HG03060 (cell line): ENCODE data around the gene MYO15B.

Experiments
- ATAC-seq: cut with Tn5 transposase; IDR thresholded peaks from one replicate; pipeline ENCODE4 v1.9.1; 2021; ENCODE audit warnings: low read depth, moderate number of reproducible peaks; ENCODE audit not compliant: unreplicated experiment

Gene MYO15B

GRCh38 chr17:75621489-75621888 is 33.9 kb downstream of the MYO15B start:
- no peak for ATAC-seq

GRCh38 chr17:75622076-75622475 is 34.5 kb downstream of the MYO15B start:
- ATAC-seq: no peak

GRCh38 chr17:75622771-75623273 is 35.2 kb downstream of the MYO15B start:
- ATAC-seq: no peak

- no peak for ATAC-seq
Observed at GRCh38 chr17:75623386-75623785, 35.8 kb downstream of the MYO15B start.

- no peak for ATAC-seq
Observed at GRCh38 chr17:75624021-75624420, 36.4 kb downstream of the MYO15B start.

- ATAC-seq: no peak
Observed at GRCh38 chr17:75624714-75625345, 37.2 kb downstream of the MYO15B start.

- no peak for ATAC-seq
Observed at GRCh38 chr17:75625813-75626486, 38.4 kb downstream of the MYO15B start.

GRCh38 chr17:75626496-75627038 is 39.0 kb downstream of the MYO15B start:
- no peak for ATAC-seq

- no peak for ATAC-seq
Observed at GRCh38 chr17:75627094-75627493, 39.5 kb downstream of the MYO15B start.

GRCh38 chr17:75628425-75628824 is 40.8 kb downstream of the MYO15B start:
- no peak for ATAC-seq

- no peak for ATAC-seq
Observed at GRCh38 chr17:75629157-75629556, 41.6 kb downstream of the MYO15B start.

GRCh38 chr17:75630071-75630917 is 42.7 kb downstream of the MYO15B start:
- ATAC-seq: no peak

- ATAC-seq: no peak
Observed at GRCh38 chr17:75631353-75631752, 43.8 kb downstream of the MYO15B start.

- ATAC-seq: no peak
Observed at GRCh38 chr17:75632428-75632827, 44.8 kb downstream of the MYO15B start.

GRCh38 chr17:75632863-75633485 is 45.4 kb downstream of the MYO15B start, which contains the start of gene SMIM5:
TSS of gene SMIM5 (plus strand) at chr17:75633434. CDS start at chr17:75640202, 6,768 bp downstream.
- ATAC-seq: no peak

- ATAC-seq: no peak
Observed at GRCh38 chr17:75633486-75634375, 46.1 kb downstream of the MYO15B start.

GRCh38 chr17:75634376-75634740 is 46.8 kb downstream of the MYO15B start:
- ATAC-seq: no peak

GRCh38 chr17:75634754-75635609 is 47.4 kb downstream of the MYO15B start:
- no peak for ATAC-seq
